ENCODE data around the gene MCCD1. TPM values are rescaled to one million over a fixed set of nuclear protein-coding genes. Genes with fewer than 3 reads are reported as not detected.
"Not testable (repeated sequence)": the region's sequence is repeated elsewhere in the genome, so short reads cannot be mapped to it uniquely, and the experiment has no call there.

MCCD1 gene, protein sequence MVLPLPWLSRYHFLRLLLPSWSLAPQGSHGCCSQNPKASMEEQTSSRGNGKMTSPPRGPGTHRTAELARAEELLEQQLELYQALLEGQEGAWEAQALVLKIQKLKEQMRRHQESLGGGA
- total RNA-seq (2014; rRNA removed; shearing (Covaris generic)) = 2.1 TPM in 1 of 2 replicates, not detected in the other

DNA sequence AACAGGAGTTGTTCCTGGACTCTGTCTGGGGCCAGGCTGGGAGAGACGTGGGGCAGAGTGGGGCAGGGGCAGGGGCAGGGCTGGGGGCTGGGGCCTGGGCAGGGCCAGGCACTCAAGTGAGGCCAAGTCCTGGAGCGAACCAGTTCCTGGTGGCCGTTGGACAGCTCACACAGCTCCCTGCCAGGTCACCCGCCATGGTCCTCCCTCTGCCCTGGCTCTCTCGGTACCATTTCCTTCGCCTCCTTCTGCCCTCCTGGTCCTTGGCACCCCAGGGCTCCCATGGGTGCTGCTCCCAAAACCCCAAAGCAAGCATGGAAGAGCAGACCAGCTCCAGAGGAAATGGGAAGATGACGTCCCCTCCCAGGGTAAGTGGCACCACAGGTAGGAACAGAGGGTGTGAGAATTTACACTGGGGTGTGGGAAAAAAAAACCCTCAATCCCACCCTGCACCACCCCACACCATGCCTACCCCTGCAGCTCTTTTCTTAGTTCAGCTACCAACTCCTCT lies at the start of gene MCCD1:
Gene MCCD1, plus strand, starts transcription at position 142 of the 508 bp plus-strand sequence. Its CDS starts 53 bp downstream, at position 195.
- in situ Hi-C loops (cut with HindIII; ENCODE audit: low sequenced_read_pairs) = no loop called here

DNA sequence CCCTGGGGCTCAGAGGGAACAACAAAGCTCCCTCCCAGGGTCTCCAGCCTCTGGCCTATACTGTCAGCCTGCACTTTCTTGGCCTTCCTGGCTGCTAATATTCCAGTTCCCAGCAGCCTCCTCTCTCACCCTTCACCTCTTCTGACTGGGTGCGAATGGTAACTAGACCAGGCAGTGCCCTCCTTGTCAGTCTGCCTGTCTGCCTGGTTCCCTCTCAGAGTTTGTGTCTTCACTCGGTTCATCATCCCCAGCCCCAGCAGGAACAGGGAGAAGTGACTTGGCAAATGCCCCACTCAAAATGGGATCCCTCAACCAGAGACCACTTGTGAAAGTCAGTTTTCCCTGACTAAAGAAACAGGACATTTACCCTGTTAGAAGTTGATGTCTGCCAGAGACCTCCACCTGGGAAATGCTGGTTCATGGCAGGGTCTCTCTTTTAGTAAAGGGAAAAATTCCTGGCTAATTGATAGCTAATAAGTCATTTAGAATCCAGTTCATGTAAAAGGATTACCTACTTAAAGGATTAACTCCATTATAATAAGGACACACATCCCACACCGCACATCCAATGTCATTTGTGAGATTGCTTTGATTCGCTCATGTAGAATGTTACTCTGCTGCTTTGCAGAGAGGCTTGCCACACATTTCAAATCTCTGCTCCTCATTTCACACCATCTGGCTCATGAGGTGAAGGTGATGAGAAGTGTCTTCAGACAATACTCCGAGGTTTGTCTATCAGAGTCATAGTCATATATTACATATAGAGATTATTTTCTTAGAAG lies 49.4 kb upstream of the MCCD1 start:
- DNase-seq (ENCODE audit: low spot score) = no peak
- in situ Hi-C loops (cut with HindIII; ENCODE audit: low sequenced_read_pairs) = no loop called here

More for the DNA sequence above, at the start of gene MCCD1:
- DNase-seq (ENCODE audit: low spot score) = no peak

DNA sequence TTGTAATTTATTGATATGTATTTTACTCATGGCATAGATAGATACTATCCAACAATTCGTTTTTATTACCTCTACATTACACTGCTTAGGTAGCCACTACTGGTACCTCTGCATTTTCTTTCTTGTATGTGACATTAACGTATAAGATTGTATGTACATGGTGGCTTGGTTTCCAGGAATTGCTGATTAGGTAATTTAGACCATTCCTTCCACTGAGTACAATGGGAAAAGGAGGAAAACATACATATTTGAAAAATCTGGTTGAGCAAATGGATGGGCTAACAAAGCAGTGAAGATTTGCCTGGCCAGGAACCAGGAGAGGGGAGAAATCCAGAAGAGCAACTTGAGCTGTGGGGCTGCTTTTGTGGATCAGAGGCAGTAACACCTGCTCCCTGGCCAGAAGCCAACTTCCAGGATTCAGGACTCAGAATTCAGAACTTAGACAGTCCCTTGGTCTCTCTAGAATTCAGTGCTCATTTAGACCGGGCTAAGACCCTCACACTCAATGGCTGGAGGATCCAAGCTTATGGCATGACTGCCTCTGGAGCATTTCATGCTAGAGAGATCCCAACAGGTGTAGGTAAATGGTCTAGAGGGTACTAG lies 48.7 kb upstream of the MCCD1 start:
- in situ Hi-C loops (cut with HindIII; ENCODE audit: low sequenced_read_pairs) = no loop called here
- DNase-seq (ENCODE audit: low spot score) = peak; percentile 29

DNA sequence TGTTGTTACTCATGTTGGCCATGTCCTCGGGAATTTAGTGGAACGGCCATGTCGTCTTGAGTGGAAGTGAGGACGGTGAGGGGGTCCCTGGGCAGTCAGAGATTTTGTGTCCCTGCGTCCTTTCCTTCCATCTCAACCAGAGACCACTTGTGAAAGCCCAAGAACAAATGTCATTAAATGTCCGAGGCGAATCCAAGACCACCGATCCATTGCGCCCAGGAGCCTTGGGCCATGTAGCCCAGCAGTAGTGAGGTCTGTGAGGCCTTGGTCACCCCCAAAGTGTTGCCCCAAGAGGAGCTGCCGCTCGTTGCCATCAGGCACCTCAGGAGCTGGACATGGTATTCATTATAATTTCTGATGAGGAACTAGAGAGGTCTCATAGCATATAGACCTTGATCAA lies 48.2 kb upstream of the MCCD1 start:
- in situ Hi-C loops (cut with HindIII; ENCODE audit: low sequenced_read_pairs) = no loop called here
- DNase-seq (ENCODE audit: low spot score) = no peak

DNA sequence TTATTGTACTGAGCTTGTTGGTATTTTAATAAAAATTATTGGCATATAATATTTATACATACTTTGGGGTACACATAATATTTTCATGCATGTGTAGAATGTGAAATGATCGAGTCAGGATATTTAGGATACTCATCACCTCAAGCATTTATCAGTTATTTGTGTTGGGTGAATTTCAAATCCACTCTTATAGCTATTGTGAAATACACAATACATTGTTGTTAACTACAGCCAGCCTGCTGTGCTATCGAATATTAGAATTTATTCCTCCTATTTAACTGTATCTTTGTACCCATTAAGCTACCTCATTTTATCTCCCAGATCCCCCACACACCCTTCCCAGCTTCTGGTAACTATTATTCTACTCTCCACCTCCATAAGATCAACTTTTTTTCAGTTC lies 45.4 kb upstream of the MCCD1 start:
- no peak for DNase-seq (ENCODE audit: low spot score)
- in situ Hi-C loops (cut with HindIII; ENCODE audit: low sequenced_read_pairs) = no loop called here

DNA sequence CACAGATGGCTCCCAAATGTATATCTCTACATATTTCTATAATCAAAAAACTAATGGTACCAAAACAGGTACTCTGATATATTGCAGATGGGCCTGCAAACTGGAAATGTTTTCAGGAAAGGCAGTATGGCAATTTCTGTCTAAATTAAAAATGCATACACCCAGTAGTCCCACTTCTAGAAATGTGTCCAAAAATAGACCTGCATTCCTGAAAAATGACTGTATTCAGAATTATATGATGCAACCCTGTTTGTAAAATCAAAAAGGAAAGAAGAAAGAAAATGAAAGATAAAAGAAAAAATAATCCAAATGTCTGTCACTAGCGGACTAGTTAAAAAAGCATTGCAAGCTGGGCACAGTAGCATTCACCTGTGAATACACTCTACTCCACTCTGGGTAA lies 43.7 kb upstream of the MCCD1 start:
- DNase-seq (ENCODE audit: low spot score) = no peak
- in situ Hi-C loops (cut with HindIII; ENCODE audit: low sequenced_read_pairs) = no loop called here

DNA sequence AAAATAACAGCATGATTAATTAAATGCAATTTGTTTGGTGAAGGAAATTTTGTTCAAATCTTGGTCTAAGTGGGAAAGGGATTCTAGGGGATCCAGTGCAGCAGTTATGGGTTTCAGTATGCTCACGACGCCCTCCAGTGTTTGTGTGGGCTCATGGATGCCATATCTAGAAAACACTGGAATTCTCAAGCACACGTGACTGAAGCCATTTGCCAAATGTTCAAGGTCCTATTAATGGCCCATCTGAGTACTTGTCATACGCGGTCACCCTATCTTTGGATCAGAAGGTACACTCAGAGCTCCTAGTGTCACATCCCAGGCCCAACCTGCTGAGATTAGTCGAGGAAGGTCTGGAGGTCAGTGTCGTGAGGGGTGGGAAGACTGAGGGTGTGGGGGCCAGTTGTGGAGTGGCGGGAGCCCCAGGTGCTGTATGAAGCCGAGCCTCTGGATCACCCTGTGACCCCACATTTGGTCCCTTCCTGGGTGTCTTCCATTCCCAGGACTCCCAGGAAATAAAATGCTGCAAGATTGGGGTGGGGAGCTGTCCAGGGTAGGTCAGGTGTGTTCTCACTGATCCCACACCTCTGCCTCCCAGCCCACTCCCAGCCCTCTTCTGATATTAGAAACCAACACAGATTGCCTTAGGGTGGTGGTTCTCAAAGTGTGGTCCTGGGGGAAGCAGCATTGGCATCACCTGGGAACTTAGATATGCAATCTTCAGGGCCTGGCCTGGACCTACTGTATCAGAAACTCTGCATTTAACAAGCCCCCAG lies 42.5 kb upstream of the MCCD1 start:
- in situ Hi-C loops (cut with HindIII; ENCODE audit: low sequenced_read_pairs); DNase-seq (ENCODE audit: low spot score): not testable (repeated sequence)

DNA sequence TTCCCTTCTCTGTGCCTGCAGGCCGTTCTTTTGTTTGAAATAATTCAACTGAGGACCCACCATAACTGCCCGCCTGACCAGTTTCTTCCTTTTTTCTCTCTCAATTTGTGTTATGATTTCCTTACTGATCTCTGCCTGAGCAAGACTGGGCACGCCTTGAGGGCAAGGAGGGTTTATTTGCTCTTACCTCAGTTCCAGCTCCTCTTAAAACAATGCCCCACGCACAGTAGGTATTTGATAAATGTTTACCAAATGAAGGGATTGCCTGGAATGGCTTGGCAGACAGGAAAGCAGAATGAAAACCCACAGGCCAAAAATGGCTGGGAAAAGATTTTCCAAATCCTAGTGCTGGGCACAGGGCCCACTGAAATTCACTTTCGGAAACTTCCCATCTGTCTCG lies 41.1 kb upstream of the MCCD1 start:
- DNase-seq (ENCODE audit: low spot score); in situ Hi-C loops (cut with HindIII; ENCODE audit: low sequenced_read_pairs): not testable (repeated sequence)

DNA sequence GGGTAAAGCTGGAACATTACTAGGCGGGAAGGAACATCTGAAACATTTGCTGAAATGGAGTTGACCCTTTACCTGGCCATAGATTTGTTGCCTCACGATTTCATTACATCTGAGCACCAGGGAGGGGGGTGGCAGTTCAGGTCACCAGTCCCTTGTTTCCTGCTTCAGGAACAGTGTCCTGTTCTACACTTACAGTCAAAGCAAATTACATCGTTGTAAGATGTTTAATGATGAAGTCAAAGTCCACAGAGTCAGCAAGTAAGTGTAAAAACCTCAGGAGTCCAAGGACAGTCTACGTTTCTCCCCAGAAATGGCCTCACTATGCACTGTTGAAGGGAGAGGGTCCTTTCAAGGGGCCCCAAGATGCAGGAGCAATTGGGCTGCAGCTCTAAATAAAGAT lies 39.7 kb upstream of the MCCD1 start:
- in situ Hi-C loops (cut with HindIII; ENCODE audit: low sequenced_read_pairs) = no loop called here

DNA sequence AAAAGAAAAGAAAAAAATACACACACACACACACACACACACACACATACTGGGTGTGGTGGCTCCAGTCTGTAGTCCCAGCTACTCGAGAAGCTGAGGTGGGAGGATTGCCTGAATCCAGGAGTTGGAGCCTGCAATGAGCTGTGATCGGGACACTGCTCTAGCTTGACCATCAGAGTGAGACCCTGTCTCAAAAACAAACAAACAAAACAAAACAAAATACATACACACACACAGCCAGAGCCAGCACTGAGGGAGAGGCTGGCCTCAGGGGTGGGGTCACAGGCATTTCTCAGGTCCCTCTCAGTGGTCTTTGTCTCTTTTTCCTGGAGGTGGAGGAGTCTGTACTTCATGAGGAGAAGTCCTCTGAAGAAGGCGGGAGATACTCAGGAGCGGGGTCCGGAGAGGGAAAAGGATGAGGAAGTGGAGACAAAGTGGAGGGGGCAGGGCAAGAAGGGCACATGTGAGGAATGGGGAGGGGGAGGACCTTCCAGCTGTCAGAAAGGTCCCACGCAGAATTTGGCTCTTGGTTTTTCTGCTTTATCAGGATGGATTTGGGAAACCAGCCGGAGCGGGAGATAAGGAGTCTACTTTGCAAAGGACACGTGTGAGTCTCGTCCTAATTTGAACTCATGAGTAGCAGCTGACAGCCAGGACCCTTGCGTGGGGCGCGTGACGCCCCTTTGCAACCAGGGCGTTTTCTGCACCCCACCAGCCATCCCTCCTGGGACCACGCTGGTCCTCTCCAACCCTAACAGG lies 38.5 kb upstream of the MCCD1 start:
- in situ Hi-C loops (cut with HindIII; ENCODE audit: low sequenced_read_pairs) = no loop called here
- DNase-seq (ENCODE audit: low spot score) = no peak

More for the DNA sequence above, 39.7 kb upstream of the MCCD1 start:
- no peak for DNase-seq (ENCODE audit: low spot score)

DNA sequence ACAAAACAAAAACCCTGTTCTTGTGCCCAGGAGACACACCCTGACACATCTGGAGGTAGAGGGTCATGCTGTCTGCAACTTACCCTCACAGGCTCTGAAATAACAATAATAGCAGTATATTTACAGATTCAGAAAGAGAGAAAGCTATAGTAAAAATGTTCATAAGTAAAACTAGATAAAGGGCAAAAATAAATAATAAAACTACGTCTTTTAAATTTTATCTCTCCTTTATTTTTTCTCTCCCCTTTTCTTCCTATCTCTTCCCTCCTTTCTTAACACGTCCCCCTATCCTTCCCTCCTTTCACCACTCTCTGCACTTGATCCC lies 35.2 kb upstream of the MCCD1 start:
- DNase-seq (ENCODE audit: low spot score); in situ Hi-C loops (cut with HindIII; ENCODE audit: low sequenced_read_pairs): not testable (repeated sequence)

DNA sequence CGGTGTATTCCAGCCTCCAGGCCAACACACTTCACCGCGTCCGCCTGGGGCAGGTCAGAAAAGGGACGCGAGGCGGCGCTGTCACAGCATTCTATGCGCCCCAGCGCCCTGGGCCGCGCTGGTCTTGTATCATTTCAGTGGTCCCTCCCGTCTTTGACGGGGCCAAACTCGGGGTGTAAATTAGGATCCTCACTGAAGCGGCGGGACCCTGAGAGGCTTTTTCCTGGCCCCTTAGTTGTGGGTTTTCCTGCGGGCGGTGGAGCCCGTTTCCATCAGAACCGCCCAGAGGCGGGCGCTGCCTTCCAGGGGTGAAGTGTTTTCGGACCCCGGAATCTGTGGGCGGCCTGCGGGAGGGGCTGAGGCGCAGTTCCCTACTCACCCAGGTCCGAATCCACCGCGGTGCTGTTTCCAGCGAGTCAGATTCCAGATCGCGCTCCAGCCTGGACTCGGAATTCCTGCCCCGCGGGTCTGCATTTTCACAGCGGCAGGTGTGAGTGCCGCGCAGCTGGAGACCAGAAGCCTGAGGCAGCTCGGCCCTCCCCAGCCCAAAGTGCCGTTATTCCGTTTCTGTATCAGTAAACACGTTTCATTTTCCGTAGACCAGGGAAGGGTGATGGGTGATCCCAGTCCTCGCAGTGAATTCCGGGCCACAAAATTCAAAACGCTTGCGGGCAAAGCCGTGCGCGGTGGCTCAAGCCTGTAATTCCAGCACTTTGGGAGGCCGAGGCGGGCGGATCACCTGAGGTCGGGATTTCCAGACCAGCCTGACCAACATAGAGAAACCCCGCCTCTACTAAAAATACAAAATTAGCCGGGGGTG lies 34.7 kb upstream of the MCCD1 start:
- DNase-seq (ENCODE audit: low spot score) = peak; percentile 76
- in situ Hi-C loops (cut with HindIII; ENCODE audit: low sequenced_read_pairs) = no loop called here

DNA sequence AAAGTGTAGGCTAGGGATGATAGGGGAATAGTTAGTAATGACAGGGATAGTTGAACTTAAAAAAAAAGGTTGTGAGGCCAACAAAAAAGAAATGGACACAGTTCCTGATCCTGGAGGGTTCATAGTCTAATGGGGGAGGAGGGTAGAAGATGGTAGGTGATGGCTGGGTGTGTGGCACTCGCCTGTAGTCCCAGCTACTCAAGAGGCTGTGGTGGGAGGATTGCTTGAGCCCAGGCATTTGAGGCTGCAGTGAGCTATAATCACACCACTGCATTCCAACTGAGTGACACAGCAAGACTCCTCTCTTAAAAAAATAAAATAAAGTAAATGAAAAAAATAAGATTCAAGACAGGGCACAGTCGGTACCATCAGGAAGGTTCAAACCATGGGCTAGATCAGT lies 33.2 kb upstream of the MCCD1 start:
- no peak for DNase-seq (ENCODE audit: low spot score)
- in situ Hi-C loops (cut with HindIII; ENCODE audit: low sequenced_read_pairs) = no loop called here

DNA sequence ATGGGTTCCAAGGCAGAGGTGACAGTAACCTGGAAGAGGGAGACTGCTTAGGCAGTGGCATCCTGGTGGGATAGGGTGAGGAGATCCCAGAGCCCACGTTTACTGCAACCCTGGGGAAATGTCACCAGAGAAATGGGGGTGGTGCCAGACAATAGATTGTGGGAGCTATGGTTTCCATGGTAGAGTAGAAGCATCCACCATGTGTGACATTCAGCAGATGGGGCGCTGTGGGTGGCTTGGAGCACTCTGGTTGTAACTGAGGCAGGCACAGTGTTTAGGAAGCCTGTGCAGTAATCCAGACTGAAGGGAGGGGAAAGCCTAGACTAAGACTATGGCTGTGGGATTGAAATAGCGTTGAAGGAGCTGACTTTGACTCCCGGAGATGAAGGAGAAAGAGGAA lies 31.9 kb upstream of the MCCD1 start:
- in situ Hi-C loops (cut with HindIII; ENCODE audit: low sequenced_read_pairs) = not testable (repeated sequence)
- DNase-seq (ENCODE audit: low spot score) = peak; percentile 56

DNA sequence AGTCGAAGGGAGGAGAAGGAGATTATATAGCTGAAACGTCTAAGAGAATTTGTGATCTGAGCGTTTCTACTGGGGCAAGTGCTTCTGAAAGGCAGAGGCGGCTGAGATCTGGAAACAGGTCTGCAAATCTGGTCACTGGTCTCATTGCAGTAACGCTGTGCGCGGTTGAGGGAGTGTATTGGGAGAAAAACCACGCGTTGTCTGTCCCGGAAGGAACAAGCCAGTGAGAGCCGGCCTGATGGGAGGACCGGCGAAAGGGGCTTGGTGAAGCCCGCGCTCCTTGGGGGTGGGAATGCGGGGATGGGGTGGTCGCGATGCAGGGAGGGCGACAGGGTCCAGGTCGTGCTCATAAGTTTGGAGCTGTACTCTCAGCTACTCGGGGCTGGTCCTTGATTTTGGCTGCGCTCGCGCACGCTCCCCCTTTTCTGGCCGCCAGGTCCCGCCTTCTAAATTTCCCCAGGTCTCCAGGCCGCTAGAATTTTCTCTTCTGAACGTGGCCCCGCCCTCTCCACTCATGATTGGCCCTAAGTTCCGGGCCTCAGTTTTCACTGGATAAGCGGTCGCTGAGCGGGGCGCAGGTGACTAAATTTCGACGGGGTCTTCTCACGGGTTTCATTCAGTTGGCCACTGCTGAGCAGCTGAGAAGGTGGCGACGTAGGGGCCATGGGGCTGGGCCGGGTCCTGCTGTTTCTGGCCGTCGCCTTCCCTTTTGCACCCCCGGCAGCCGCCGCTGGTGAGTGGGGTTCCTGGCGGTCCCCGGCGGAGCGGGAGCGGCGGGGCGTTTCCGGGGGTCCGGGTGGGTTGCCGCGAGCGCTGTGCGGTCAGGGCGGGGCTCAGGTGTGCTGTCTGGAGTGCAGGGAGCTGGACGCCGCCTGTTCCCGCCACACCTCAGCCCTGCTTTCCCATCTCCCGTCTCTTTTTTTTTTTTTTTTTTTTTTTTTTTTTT lies 31.0 kb upstream of the MCCD1 start, which contains the start of gene MICB:
Gene MICB, plus strand, starts transcription at position 615 of the 946 bp plus-strand sequence. Its CDS starts 49 bp downstream, at position 664.
- in situ Hi-C loops (cut with HindIII; ENCODE audit: low sequenced_read_pairs) = no loop called here
- peak; percentile 90 for DNase-seq (ENCODE audit: low spot score)

DNA sequence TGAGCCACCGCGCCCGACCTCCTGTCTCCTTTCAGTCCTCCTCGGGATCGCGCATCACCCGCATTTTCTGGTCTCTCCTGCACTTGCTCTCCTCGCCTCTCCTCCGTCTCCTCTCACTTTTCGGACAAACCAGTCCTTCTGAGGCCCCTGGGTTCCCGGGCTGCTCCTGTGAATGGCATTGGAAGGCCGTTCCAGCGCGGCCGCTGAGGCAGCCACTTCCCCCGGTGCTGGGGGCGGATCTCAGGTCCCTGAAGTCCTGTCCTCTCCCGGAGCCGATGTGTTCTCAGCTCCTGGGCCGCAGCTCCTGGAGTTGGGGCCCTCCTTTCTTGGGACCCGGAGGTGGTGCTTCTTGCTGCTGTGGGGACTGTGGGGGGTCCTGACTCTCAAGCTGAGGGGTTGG lies 30.0 kb upstream of the MCCD1 start:
- peak; percentile 37 for DNase-seq (ENCODE audit: low spot score)
- in situ Hi-C loops (cut with HindIII; ENCODE audit: low sequenced_read_pairs) = no loop called here

DNA sequence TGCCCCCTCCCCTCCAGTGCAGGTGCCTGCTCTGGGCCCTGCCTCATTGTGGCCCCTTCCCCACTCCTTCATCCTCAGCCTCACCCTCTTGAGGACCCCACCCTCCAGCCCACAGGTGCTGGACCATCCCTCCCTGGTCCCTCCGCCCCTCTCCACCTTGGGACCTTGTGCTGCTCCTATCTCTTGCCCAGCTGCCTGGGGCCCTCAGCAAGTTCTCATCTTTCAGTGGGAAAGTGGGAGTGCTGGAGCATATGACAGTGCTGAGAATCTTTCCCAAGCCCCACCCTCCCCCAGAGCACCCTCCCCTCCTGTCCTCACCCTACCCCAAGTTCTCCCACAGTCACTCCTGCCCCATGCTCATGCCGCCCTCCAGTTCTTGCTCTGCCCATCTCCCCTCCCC lies 29.1 kb upstream of the MCCD1 start:
- DNase-seq (ENCODE audit: low spot score); in situ Hi-C loops (cut with HindIII; ENCODE audit: low sequenced_read_pairs): not testable (repeated sequence)
